GM21825 (cell line): Measurements from ENCODE around the gene ITPK1.
A peak's percentile ranks its signal among the peaks of the same experiment; 100 is the strongest.

Experiments used
- ATAC-seq: cut with Tn5 transposase; IDR thresholded peaks from one replicate; pipeline ENCODE4 v1.9.1; 2021; ENCODE audit warnings: mild to moderate bottlenecking, moderate library complexity; ENCODE audit not compliant: unreplicated experiment

ITPK1 gene

DNA sequence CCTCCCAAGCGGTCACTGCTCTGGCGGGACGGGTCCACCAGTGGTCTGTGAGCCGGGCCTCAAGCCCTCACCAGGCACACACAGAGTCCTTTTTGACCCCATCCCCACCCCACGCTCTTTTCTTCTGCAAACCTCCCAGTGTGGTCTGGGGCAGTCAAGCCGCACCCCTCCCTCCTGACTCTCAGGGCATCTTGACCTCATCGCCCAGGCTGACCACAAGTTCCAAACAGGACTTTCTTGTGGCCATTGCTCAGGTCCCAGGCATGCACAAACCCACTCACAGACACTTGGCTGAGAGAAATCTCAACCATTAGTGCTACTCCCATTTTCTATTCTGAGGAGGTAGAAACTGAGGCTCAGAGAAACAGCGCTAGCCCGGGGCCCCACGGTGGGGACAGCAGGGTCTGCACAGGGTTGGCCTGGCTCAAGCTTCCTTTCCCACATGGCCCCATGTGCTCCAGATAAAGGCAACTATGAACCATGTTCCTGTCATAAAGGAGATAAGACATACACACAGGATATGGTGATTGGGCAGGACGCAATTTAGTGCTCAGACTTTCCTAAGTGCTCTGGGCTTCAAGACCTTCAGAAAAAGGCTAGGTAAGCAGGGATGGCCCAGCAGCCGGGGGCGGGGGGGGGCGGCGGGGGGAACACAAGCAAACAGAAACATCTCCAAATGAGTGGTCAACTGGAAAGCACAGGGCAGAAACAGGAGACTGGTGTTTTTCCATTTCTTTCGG, 69.6 kb downstream of the ITPK1 start:
- ATAC-seq: no peak

DNA sequence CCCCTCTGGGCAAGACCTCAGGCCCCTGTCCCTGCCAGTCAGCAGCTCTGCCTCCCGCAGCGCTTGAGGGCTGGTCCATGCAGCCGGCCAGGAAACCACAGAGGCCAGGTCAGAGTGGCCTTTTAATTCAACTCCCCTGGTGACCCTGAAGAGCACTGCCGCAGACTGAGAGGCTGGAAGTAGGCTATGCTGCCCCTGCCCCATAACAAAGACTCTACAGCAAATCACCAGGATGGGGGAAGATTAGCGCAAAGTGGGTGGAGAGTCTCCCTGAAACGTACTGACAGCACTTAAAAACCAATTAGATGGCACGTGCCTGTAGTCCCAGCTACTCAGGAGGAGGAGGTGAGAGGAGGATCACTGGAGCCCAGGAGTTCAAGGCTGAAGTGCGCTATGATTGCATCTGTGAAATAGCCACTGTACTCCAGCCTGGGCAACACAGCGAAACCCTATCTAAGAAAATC, 70.5 kb downstream of the ITPK1 start:
- ATAC-seq: no peak

DNA sequence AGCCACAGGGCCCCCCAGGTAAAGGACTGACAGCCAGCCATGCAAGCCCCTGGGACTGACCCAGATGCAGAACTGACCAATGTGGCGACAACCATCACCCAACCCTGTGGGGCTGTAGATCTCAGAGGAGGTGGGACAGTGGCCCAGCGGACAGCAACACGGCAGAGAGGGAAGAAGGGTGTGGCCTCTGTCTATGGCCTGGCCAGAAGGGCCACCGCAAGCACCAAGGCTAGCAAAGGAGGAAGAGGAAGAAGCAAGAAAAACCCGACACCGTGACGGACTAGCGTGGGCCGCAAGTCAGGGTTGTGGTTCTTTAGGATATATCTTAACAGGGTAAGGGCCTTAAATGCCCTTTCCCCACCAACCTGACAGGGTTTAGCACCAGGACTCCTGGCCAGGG, 71.2 kb downstream of the ITPK1 start:
- ATAC-seq: no peak

DNA sequence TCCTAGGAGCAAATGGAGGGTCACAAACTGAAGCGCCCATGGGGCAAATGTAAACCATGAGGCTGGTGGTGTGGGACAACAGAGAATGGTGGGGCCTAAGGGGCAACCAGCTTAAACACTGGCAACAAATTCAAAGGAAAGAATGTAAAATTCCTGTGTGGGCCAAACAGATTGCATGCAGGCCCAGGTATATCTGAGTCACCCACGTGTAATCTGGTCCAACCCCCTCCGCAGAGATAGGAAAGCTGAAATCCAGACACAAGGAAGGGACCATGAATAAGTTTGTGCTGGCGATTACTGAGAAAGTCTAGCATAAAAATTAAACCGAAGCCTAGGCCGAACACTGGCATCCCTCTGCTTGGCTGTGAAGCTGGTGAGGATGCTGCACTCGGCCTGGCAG, 71.6 kb downstream of the ITPK1 start:
- ATAC-seq: no peak

DNA sequence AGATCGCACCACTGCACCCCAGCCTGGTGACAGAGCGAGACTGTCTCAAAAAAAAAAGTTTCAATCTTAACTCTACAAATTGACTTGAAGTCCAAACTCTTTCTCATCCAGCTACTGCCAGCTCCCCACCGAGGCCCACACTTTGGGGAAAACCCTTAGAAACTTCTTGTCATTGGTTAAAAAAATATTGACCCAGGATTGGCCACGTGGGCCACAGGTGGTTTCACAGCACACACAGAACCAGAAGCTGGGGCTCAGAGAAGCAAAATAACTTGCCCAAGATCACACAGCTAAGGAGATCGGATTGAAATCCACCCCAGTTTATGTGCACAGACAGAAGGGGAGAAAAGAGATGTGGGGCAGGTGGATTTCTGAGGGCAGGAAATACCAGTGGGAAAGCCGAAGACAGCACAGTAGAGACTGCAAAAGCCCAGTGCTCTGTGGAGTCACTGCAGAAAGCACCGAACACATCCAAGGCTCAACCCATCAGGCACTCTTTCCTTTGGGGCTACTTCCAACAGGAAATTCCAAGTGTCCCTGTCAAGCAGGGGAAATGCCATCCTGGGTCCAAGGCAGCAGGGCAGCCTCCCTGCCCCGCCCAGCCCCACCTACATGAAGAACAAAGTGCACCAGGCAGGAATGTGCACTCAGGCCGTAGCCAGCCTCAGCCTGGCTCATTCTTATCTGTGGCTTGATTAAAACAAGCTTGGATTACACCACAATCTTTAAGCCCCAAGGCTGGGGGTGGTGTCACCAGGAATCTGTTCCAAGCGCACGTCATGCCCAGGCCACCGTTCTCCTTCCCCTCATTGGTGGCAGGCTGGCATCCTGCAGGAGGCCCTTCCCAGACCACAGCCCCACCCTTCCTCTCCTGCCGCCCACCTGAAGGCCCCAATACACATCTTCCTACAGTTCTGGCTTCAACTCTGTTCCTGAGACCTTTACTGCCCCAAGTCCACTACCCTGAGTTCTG, 72.5 kb downstream of the ITPK1 start:
- no peak for ATAC-seq

DNA sequence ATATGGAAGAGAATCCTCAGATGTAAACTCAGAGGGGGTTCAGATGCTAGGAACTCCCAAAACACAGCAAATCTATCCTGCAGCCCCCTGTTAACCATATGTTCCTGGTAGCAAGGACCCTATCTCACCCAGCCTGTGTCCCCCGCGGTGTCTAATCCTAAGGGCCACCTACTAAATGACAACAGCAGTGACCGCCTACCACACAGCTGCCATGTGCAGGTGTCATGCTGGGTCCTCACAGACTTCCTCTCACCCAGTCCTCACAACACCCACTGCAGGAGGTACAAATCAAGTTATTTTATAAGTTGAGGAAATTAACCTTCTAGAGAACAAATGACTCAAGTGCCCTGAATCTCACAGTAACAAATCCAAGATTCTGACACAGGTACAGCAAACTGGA, 73.9 kb downstream of the ITPK1 start:
- no peak for ATAC-seq

DNA sequence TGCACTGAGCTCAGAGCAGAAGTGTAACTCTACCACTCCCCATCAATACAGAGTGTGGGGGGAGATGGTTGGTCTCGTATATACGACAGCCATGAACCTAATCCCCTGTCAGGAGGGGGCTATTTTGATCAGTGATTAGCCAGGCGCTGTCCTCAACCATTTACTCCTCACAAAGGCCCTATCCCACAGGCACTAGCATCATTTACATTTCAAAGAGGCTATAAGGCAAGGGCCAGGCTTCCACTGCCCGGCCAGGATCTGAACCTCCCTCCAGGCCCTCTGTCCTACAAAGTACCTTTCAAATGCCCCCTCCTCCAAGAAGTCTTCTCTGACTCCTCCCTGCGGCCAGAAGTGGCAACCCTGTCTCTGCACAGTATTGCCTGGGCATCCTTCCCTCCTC, 74.7 kb downstream of the ITPK1 start:
- no peak for ATAC-seq

DNA sequence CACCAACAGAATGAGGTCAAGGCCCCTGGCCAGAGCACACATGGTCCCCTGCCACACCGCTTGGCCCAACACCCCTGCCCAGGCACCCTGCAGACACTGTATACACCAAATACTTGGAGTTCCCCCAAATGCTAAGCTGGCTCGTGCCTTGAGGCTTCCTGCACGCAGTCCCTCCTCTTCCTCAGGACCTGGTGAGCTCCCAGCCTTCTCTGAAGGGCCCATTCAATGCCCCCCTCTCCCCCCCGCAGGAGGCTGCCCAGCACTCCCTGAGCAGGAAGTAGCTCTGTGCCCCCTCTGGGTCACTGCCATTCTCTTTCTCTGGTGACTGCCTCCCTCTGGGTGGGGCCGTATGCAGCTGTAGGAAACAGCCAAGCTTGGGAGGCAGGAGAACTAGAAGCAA, 75.3 kb downstream of the ITPK1 start:
- no peak for ATAC-seq

DNA sequence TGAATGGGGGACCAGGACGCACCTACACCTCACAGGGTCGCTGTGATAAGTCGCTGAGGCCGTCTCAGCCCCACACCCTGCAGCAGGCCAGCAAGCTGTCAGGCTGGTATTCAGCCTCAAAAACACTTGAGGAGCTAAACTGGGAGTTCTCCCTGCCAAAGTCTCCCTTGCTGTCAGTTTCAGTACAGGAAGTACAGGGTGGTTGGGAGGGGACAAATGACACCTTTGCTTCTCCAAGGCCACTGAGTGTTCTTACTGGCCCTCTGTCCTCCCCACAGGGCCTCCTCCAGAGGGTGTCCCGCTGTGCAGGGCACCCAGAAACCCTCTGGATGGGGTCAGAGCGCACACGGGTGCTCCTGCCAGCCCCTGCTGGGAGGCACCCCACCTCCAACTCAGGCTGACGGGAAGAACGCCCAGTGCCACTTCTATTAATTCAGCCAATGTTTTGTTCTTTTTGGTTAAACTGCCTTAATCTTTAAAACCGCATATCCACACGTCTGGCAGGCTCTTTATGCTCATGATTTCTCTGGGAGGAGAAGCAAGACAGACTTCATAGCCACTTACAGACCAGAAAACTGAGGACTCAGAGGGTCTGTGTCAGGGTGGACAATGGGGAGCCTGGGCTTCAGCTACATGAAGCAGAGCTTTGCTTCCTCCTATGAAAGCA, 75.9 kb downstream of the ITPK1 start:
- no peak for ATAC-seq

DNA sequence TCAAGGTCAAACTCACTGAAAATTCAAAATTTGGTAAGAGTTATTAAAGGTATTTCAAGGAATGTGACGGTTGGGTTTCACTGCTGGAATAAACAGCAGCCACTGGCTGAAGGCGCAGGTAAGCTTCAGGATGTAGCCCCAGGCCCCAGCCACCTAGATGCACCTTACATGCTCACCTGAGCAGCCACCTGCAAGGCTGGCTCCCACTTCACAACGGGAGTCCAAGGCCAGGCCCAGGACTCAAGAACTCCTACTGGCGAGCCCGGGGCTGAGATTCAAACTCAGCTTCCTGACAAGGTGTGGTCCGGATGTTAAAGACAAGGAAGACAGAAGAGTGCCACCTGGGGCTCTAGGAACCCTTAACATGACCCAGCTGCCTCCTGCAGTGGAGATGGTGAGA, 78.4 kb downstream of the ITPK1 start:
- ATAC-seq: no peak

DNA sequence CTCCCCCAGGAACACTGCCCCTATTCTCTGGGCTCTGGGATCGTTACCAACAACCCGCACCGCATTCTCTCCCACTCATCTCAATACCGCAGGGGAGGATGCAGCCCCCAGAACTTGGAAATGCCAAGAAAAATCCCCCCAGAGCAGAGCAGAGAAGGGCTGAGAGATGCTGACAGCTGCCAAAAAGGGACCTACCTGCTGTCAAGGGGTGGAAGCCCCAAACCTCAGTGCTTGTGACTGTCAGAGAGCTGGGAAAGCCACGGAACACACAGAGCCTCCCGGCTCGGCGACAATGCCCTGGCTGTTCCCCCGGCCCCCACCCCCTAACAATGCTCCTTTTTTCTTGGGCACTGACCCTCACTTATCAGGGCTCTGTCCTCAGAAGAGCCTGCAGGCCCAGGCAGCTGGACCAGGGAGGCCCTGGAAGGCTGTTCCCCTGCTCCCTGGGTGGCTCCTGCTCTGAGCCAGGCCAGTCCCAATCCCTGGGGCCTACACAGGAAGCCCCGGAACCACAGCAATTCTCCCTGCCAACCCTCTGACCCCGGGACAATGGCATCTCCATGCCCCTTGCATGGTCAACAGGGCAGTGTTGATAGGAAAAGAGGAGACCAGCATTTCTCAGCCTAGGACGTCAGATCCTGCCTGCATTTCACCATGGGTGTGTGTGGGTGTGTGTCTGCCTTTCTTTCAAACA, 78.9 kb downstream of the ITPK1 start:
- ATAC-seq: no peak

DNA sequence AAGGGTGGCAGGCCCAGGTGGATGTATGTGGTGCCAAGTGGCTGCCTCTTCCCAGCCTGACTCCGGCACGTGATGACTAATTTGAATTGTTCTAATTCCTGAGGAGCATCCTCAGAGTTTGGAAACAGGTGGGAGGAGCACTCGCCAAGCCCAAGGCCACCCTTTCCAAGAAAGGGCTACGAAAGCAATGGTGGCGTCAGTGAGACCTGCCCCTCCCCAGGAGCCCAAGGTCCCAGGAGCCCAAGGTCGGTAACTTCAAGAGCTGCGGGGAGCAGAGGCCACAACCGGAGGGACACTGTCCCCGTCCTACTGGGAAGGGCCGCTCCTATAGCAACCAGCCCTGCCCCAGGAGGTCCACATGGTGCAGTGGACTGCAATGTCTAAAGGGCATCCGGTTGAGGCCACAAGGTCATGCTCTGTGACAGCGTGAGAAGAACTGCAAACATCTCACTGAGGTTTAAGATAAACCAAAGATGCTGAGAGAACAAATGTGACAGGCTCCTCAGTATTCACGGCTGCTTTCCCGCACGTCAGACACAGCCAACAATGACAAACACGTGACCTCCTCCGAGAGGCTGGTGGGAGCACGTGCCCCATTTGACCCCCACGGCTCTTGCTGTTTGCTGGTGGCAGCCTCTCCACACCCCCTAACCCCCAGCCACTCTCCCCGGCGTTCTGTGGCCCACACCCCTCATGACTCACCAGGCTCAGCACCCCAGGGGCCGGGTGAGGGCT, 79.6 kb downstream of the ITPK1 start:
- ATAC-seq: no peak

DNA sequence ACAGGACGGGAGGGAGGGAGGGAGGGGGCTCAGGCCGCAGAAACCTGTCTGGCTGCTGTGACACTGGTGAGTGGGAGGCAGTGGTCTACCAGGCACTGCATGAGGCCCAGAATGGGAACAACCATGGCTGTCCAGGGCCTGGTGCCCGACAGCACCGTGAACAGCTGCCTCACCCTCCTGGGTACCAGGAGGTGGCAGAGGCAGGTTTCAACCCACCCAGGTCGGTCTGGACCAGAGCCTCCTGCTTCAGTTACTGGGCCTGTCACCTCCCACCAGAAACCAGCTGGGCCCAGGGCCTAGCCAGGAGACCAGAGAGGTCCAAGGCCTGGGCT, 80.2 kb downstream of the ITPK1 start:
- no peak for ATAC-seq

DNA sequence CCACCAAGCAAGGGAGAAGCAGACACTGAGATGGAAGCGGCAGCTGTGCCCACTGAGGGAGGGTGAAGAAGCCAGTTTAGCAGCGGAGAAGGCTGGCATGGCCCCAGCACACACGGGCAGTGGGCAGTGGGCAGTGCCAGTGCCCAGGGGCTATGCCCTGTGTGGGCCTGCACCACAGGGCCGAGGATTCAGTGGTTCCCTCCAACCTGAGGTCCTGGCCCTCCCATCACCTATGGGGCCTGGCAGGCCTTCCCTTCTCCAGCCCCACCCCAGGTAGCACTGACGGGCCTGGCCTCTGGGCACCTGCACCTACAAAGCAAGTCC, 81.1 kb downstream of the ITPK1 start:
- no peak for ATAC-seq

DNA sequence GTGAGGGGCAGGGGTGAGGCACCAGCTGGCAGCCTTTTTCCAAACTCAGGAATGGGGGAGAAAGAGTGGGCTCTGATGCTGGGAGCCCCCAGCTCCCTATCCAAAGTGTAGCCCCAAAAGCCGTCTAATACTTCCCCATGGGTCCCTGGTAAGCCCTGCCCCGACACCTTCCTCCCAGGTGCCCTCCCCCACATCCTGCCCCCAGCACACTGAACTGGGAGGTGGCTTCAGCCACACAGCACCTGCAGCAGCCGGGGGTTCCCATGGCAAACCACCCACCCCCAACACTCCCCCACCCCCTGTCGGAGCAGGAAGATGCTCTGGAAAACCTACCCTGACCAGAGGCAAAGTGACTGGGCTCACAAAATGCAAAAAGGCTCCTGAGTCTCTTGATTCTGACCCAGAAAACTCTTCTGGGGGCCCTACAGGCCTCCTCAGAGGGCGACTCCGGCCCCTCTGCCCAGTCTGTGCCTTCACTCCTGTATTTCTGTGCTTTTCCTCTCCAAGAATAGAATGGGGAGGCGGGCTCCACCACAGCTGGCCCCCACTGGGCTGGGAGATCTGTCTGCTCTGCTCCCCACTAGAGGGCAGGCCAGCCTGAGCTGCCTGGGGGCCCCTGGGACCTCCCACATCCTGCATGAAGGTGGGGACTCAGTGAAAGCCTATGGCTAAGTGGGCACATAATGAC, 81.6 kb downstream of the ITPK1 start:
- peak; percentile 68 for ATAC-seq

DNA sequence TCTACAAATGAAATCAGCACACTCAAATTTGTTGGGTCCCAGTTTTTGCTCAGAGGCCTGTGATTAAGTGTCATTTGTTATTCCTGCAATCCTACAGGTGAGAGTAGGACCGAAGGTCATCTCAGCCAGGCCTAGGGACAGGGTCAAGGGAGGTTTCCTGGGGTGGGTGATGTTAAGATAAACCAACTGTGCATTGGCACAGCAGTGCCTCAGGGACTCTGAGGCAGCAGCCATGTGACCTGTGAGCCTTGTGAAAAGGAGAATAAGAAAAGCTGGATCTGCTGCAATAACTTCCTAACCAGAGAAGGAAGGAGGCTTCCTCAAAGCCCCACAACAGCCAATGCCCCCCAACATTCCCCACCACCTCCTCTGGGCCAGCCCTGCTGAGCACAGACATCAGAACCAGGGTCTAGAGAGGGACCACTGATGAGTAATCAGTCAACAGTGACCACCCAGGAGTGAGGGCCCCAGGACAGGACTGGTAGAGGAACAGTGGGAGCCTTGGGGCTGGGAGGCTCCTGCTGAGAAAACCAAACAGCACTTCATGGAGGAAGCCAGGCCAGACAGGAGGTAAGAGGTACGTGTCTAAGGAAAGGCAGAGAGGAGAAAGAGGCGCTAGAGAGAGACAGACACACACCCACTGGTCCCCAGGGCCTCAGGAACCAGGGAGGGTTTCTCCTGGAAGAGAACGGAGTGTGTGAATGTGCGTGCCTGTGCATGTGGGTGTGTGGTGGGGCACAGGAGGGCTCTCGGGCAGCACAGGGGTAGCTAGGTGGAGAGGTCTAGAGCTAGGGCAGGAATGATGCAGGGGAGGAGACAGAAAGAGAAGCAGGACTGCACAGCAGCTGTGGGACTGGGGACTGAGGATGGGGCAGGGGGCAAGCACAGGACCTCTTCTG, 82.4 kb downstream of the ITPK1 start:
- no peak for ATAC-seq

DNA sequence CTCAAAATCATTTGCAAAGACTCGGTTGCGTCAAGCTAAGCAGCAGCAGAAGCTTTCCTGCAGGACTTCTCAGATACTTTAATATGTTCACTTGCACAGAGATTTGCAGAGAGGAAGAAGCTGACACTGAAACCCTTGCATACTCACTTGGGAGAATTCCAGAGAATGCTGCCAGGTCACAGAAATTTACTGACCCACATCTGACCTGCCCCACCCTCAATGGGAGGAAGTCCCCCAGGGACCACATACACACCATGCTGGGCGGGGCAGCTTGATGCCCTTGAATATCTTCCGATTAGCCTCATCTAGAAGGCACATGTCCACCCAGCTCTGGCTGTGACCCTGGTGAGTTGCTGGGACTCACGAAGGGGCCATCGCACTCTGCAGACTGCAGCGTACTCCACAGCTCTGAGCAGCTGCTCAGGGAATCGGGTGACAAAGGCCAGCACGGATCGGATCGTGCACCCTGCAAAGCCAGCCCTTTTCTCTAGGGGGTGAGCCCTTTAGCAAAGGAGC, 83.2 kb downstream of the ITPK1 start:
- ATAC-seq: no peak

DNA sequence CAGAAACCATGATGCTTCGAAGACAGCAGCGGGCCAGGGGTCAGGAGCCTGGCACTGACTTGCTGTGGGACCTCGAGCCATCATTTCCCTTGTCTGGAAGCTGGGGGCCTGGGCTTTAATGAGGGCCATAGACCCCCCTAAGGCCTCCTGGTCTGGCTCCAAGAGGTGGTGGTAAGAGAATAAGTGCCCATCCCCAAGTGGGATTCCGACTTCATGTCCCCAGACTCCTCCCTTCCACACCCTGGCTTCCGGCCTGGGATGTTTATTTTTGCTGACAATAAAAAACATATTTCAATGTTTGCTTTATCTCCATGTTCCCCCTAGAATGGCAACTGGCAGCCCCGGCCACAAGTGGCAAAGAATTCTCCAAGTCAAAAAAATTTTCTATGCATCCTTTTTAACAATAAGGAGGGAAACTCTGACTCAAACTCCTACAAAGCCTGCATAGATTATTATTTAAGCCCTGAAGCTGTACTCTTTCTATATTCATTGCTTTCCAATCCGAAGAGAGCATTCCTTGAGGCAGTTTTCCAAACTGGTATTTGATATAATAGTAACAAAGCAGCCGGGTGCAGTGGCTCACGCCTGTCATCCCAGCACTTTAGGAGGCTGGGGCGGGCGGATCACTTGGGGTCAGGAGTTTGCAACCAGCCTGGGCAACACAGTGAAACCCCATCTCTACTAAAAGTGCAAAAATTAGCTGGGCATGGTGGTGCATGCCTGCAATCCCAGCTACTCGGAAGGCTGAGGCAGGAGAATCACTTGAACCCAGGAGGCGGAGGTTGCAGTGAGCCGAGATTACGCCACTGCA, 84.0 kb downstream of the ITPK1 start:
- no peak for ATAC-seq
